ENCODE data around the gene ADGRD2. TPM values are rescaled to one million over a fixed set of nuclear protein-coding genes. Genes with fewer than 3 reads are reported as not detected.
"Not testable (repeated sequence)": the region's sequence is repeated elsewhere in the genome, so short reads cannot be mapped to it uniquely, and the experiment has no call there.

Gene ADGRD2
- total RNA-seq, 5 donors from 2014 or later (not counting 1 experiment from before 2014, with no cell fraction given): not detected

- no peak for ATAC-seq (replicated peaks in 1 of 4)
- Mint-ChIP-seq H3K36me3 (no peaks in the 10 kb centered on the region), H3K4me1 (peaks cover 0 to 7% (median 5%) of the 10 kb centered on the region in 3 donors), H3K27ac (no peak overlapping the region), H3K4me3 (no peak overlapping the region), H3K27me3 (peaks cover 0 to 4% of the 10 kb centered on the region in 2 donors), H3K9me3 (no peaks in the 10 kb centered on the region)
- Histone ChIP-seq H3K4me1 (ENCODE audit: control insufficient read depth in 1 of 2, extremely low read depth in 1 of 2, insufficient read depth in 2 of 2, low read length in 2 of 2) (peaks cover 0 to 10% of the 10 kb centered on the region in 2 experiments), H3K4me3 (ENCODE audit: control insufficient read depth in 1 of 2, extremely low read depth in 1 of 2, low read length in 1 of 2) (no peak overlapping the region), H3K27me3 (replicated peaks in 1 of 2; ENCODE audit: control insufficient read depth in 2 of 2, extremely low read depth in 1 of 2, insufficient read depth in 2 of 2, low read length in 1 of 2) (peaks cover 0 to 6% of the 10 kb centered on the region in 2 experiments), H3K36me3 (ENCODE audit: control insufficient read depth in 2 of 2, extremely low read depth in 1 of 2, insufficient read depth in 1 of 2, low read length in 1 of 2) (no peaks in the 10 kb centered on the region), H3K27ac (ENCODE audit: low read length) (no peak overlapping the region), H3K9me3 (no peaks in the 10 kb centered on the region)
- ChIA-PET CTCF (no interaction called here), POLR2A (no interaction called here)
- DNase-seq: no peak
- 83% methylated on average over 3 of the region's 5 CpGs for WGBS (ENCODE audit: insufficient coverage)
Observed at GRCh38 chr9:124423155-124423554, 27.1 kb upstream of the ADGRD2 start.

- Histone ChIP-seq H3K27me3 (replicated peaks in 1 of 2; ENCODE audit: control insufficient read depth in 2 of 2, extremely low read depth in 1 of 2, insufficient read depth in 2 of 2, low read length in 1 of 2) (peaks cover 0 to 8% of the 10 kb centered on the region in 2 experiments), H3K4me1 (ENCODE audit: control insufficient read depth in 1 of 2, extremely low read depth in 1 of 2, insufficient read depth in 2 of 2, low read length in 2 of 2) (peaks cover 0 to 10% of the 10 kb centered on the region in 2 experiments), H3K9me3 (no peaks in the 10 kb centered on the region), H3K4me3 (ENCODE audit: control insufficient read depth in 1 of 2, extremely low read depth in 1 of 2, low read length in 1 of 2) (no peak overlapping the region), H3K36me3 (ENCODE audit: control insufficient read depth in 2 of 2, extremely low read depth in 1 of 2, insufficient read depth in 1 of 2, low read length in 1 of 2) (no peaks in the 10 kb centered on the region), H3K27ac (ENCODE audit: low read length) (no peak overlapping the region)
- H3K4me3 Mint-ChIP-seq: no peak overlapping the region
- DNase-seq (no peak), ATAC-seq (replicated peaks in 1 of 4) (no peak)
- WGBS (ENCODE audit: insufficient coverage): 54% methylated on average over 11 of the region's 11 CpGs
- H3K36me3 Mint-ChIP-seq: no peaks in the 10 kb centered on the region
- ChIA-PET POLR2A (no interaction called here), CTCF (no interaction called here)
- H3K27ac Mint-ChIP-seq: no peak overlapping the region
- peaks cover 0 to 7% (median 4%) of the 10 kb centered on the region in 3 donors for H3K4me1 Mint-ChIP-seq
- peaks cover 0 to 4% of the 10 kb centered on the region in 2 donors for H3K27me3 Mint-ChIP-seq
- H3K9me3 Mint-ChIP-seq: no peaks in the 10 kb centered on the region
Observed at GRCh38 chr9:124423591-124423990, 26.7 kb upstream of the ADGRD2 start.

- H3K27me3 ChIP-seq (replicated peaks in 1 of 2; ENCODE audit: control insufficient read depth in 2 of 2, extremely low read depth in 1 of 2, insufficient read depth in 2 of 2, low read length in 1 of 2); H3K4me1 ChIP-seq (ENCODE audit: control insufficient read depth in 1 of 2, extremely low read depth in 1 of 2, insufficient read depth in 2 of 2, low read length in 2 of 2); H3K27me3 Mint-ChIP-seq; POLR2A ChIA-PET; H3K4me3 ChIP-seq (ENCODE audit: control insufficient read depth in 1 of 2, extremely low read depth in 1 of 2, low read length in 1 of 2); H3K9me3 Mint-ChIP-seq; H3K27ac ChIP-seq (ENCODE audit: low read length); H3K4me3 Mint-ChIP-seq; H3K9me3 ChIP-seq; ATAC-seq (replicated peaks in 1 of 4); H3K27ac Mint-ChIP-seq; DNase-seq; H3K4me1 Mint-ChIP-seq; CTCF ChIA-PET; H3K36me3 Mint-ChIP-seq; H3K36me3 ChIP-seq (ENCODE audit: control insufficient read depth in 2 of 2, extremely low read depth in 1 of 2, insufficient read depth in 1 of 2, low read length in 1 of 2): not testable (repeated sequence)
- WGBS (ENCODE audit: insufficient coverage): no CpG with 5 or more reads among the region's 12 CpGs
Observed at GRCh38 chr9:124425733-124426132, 24.5 kb upstream of the ADGRD2 start.

- Mint-ChIP-seq H3K4me3 (no peak overlapping the region), H3K27ac (no peak overlapping the region), H3K4me1 (no peaks in the 10 kb centered on the region), H3K9me3 (no peaks in the 10 kb centered on the region), H3K36me3 (no peaks in the 10 kb centered on the region), H3K27me3 (peaks cover 0 to 4% of the 10 kb centered on the region in 2 donors)
- Histone ChIP-seq H3K4me3 (ENCODE audit: control insufficient read depth in 1 of 2, extremely low read depth in 1 of 2, low read length in 1 of 2) (no peak overlapping the region), H3K27ac (ENCODE audit: low read length) (no peak overlapping the region), H3K4me1 (ENCODE audit: control insufficient read depth in 1 of 2, extremely low read depth in 1 of 2, insufficient read depth in 2 of 2, low read length in 2 of 2) (no peaks in the 10 kb centered on the region), H3K27me3 (replicated peaks in 1 of 2; ENCODE audit: control insufficient read depth in 2 of 2, extremely low read depth in 1 of 2, insufficient read depth in 2 of 2, low read length in 1 of 2) (peaks cover 0 to 8% of the 10 kb centered on the region in 2 experiments), H3K9me3 (no peaks in the 10 kb centered on the region), H3K36me3 (ENCODE audit: control insufficient read depth in 2 of 2, extremely low read depth in 1 of 2, insufficient read depth in 1 of 2, low read length in 1 of 2) (no peaks in the 10 kb centered on the region)
- ChIA-PET CTCF (no interaction called here), POLR2A (no interaction called here)
- ATAC-seq (replicated peaks in 1 of 4) (no peak), DNase-seq (no peak)
- WGBS (ENCODE audit: insufficient coverage): no CpG with 5 or more reads among the region's 7 CpGs
Observed at GRCh38 chr9:124426361-124426760, 23.9 kb upstream of the ADGRD2 start.

- Mint-ChIP-seq H3K4me3 (no peak overlapping the region), H3K27me3 (peaks cover 0 to 4% of the 10 kb centered on the region in 2 donors), H3K9me3 (no peaks in the 10 kb centered on the region), H3K27ac (no peak overlapping the region), H3K4me1 (no peaks in the 10 kb centered on the region), H3K36me3 (no peaks in the 10 kb centered on the region)
- H3K27ac ChIP-seq (ENCODE audit: low read length): no peak overlapping the region
- 100% methylated on average over 2 of the region's 4 CpGs for WGBS (ENCODE audit: insufficient coverage)
- ATAC-seq (replicated peaks in 1 of 4): no peak
- ChIA-PET POLR2A (no interaction called here), CTCF (no interaction called here)
- no peak overlapping the region for H3K4me3 ChIP-seq (ENCODE audit: control insufficient read depth in 1 of 2, extremely low read depth in 1 of 2, low read length in 1 of 2)
- no peaks in the 10 kb centered on the region for H3K4me1 ChIP-seq (ENCODE audit: control insufficient read depth in 1 of 2, extremely low read depth in 1 of 2, insufficient read depth in 2 of 2, low read length in 2 of 2)
- DNase-seq: no peak
- no peaks in the 10 kb centered on the region for H3K9me3 ChIP-seq
- H3K27me3 ChIP-seq (replicated peaks in 1 of 2; ENCODE audit: control insufficient read depth in 2 of 2, extremely low read depth in 1 of 2, insufficient read depth in 2 of 2, low read length in 1 of 2): peaks cover 0 to 8% of the 10 kb centered on the region in 2 experiments
- H3K36me3 ChIP-seq (ENCODE audit: control insufficient read depth in 2 of 2, extremely low read depth in 1 of 2, insufficient read depth in 1 of 2, low read length in 1 of 2): no peaks in the 10 kb centered on the region
Observed at GRCh38 chr9:124427281-124427680, 23.0 kb upstream of the ADGRD2 start.

- no peak overlapping the region for H3K27ac Mint-ChIP-seq
- no peaks in the 10 kb centered on the region for H3K9me3 Mint-ChIP-seq
- peaks cover 0 to 10% of the 10 kb centered on the region in 2 experiments for H3K27me3 ChIP-seq (replicated peaks in 1 of 2; ENCODE audit: control insufficient read depth in 2 of 2, extremely low read depth in 1 of 2, insufficient read depth in 2 of 2, low read length in 1 of 2)
- no peak overlapping the region for H3K4me3 ChIP-seq (ENCODE audit: control insufficient read depth in 1 of 2, extremely low read depth in 1 of 2, low read length in 1 of 2)
- H3K27ac ChIP-seq (ENCODE audit: low read length): no peak overlapping the region
- no peaks in the 10 kb centered on the region for H3K9me3 ChIP-seq
- no peak for ATAC-seq (replicated peaks in 1 of 4)
- no peak overlapping the region for H3K4me3 Mint-ChIP-seq
- no peaks in the 10 kb centered on the region for H3K4me1 Mint-ChIP-seq
- no peaks in the 10 kb centered on the region for H3K36me3 ChIP-seq (ENCODE audit: control insufficient read depth in 2 of 2, extremely low read depth in 1 of 2, insufficient read depth in 1 of 2, low read length in 1 of 2)
- peaks cover 0 to 6% of the 10 kb centered on the region in 2 donors for H3K27me3 Mint-ChIP-seq
- CTCF ChIA-PET: no interaction called here
- POLR2A ChIA-PET: no interaction called here
- H3K4me1 ChIP-seq (ENCODE audit: control insufficient read depth in 1 of 2, extremely low read depth in 1 of 2, insufficient read depth in 2 of 2, low read length in 2 of 2): no peaks in the 10 kb centered on the region
- H3K36me3 Mint-ChIP-seq: no peaks in the 10 kb centered on the region
- 87% methylated on average over 26 of the region's 28 CpGs for WGBS (ENCODE audit: insufficient coverage)
- DNase-seq: no peak
Observed at GRCh38 chr9:124428751-124429529, 21.3 kb upstream of the ADGRD2 start.
